ENCODE measurements around the gene CD86. TPM values are rescaled to one million over a fixed set of nuclear protein-coding genes. Genes with fewer than 3 reads are reported as not detected.

CD86 gene
- total and polyA plus RNA-seq, 9 of the 15 experiments (the other 6 are each of a cell fraction or from before 2014, with no cell fraction given): 0.16 TPM; not detected in 8

- TF ChIP-seq NUFIP1 (IDR thresholded peaks at IDR 0.05; ENCODE audit: partially characterized antibody): no peak
Observed at GRCh38 chr3:122123850-122124249, 68.7 kb downstream of the CD86 start (continued).

GRCh38 chr3:122132949-122133540 is 77.9 kb downstream of the CD86 start:
- Histone ChIP-seq H2AFZ (ENCODE audit: low read depth, low read length) (no peak overlapping the region), H3K4me1 (replicated peaks in 1 of 2; ENCODE audit: control insufficient read depth in 2 of 2, insufficient read depth in 2 of 2, low read length in 2 of 2) (no peaks in the 10 kb centered on the region), H3K4me2 (ENCODE audit: insufficient read depth, low read length) (no peak overlapping the region), H3K27ac (ENCODE audit: extremely low read depth, low read depth, low read length) (no peak overlapping the region), H3K9me1 (ENCODE audit: control insufficient read depth, insufficient read depth, low read length) (no peaks in the 10 kb centered on the region), H4K20me1 (replicated peaks; ENCODE audit: control insufficient read depth, insufficient read depth, low read length) (no peaks in the 10 kb centered on the region), H3K36me3 (ENCODE audit: control insufficient read depth, insufficient read depth, low read length) (no peaks in the 10 kb centered on the region), H3K27me3 (ENCODE audit: control insufficient read depth in 2 of 2, insufficient read depth in 2 of 2, low read length in 2 of 2) (no peaks in the 10 kb centered on the region), H3K9me3 (replicated peaks; ENCODE audit: control insufficient read depth, insufficient read depth, low read depth, low read length) (no peaks in the 10 kb centered on the region), H3K79me2 (ENCODE audit: control insufficient read depth, insufficient read depth, low read length) (no peaks in the 10 kb centered on the region), H3K4me3 (no peak overlapping the region), H3K9ac (ENCODE audit: insufficient read depth in 1 of 2, low read depth in 2 of 2, low read length in 2 of 2) (no peak overlapping the region)
- WGBS (ENCODE audit: insufficient coverage, low coverage, missing lambda C conversion rate): 1% methylated on average over 7 of the region's 7 CpGs
- FAIRE-seq (no peak), DNase-seq (ENCODE audit: extremely low read depth in 1 of 4, low spot score in 3 of 4) (no peak), ATAC-seq (no peak)
- intact Hi-C loops (cut with micrococcal nuclease): no loop called here
- BruUV-seq (replicated peaks): no TSS peak
- in situ Hi-C loops (cut with MboI): no loop called here
- CTCF ChIA-PET (ENCODE audit: low intra/inter-chr PET ratio): no interaction called here
- POLR2A ChIA-PET: interaction anchor here (0.7 kb wide), 1 partner anchor 519 kb away, joined by 3 read pairs; no protein-coding TSS in a partner anchor
- no peak for TF ChIP-seq KLF13 (tag; IDR thresholded peaks at IDR 0.05; ENCODE audit: borderline replicate concordance, low read depth)
- no peak for TF ChIP-seq FOXO4 (CRISPR knock-in tag; IDR thresholded peaks at IDR 0.05)
- no peak for TF ChIP-seq USF1 (CRISPR knock-in tag; IDR thresholded peaks at IDR 0.05)
- TF ChIP-seq CHAMP1 (IDR thresholded peaks at IDR 0.05): no peak
- TF ChIP-seq ZNF253 (CRISPR knock-in tag; conservative IDR thresholded peaks at IDR 0.05): no peak
- no peak for TF ChIP-seq ZFP91 (CRISPR knock-in tag; IDR thresholded peaks at IDR 0.05)
- no peak for TF ChIP-seq EGR1 (conservative IDR thresholded peaks at IDR 0.05)
- no peak for TF ChIP-seq BACH1 (tag; IDR thresholded peaks at IDR 0.05)
- TF ChIP-seq KAT8 (IDR thresholded peaks at IDR 0.05; ENCODE audit: low read depth): no peak
